NB4 (cell line): ENCODE results near the gene TC2N.

Source experiments
- CTCF ChIP-seq: IDR thresholded peaks from one replicate; pipeline ENCODE4 v1.5.1; 2012; ENCODE audit warnings: low read depth, low read length
- POLR2A ChIP-seq: IDR thresholded peaks from 2 replicates; pipeline ENCODE4 v1.6.1; 2011; ENCODE audit warnings: mild to moderate bottlenecking; ENCODE audit not compliant: insufficient read length; ENCODE audit errors: extremely low read depth
- TF ChIP-seq, protein P1 (sequence below): IDR thresholded peaks from 2 replicates; pipeline ENCODE4 v1.6.1; 2011; ENCODE audit warnings: low read depth, low read length

DNA sequence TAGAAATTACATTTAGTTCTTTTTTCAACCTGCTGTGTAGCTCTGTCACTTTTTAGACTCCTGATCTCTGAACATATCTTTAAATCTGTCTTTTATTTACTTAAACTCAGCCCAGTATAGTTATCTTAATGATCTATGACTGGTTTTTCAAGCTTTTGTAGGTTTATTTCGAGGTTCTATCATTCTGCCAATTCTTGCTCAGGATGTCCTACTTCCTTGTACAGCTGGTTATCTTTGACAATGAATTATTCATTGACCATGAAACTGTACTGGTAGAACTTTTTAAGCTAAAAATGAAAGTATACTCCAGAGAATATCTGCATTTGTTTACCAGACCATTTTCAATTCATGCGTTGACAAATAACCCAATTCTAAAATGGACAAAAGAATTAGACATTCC is 37.8 kb downstream of the TC2N start:
- TF ChIP-seq POLR2A (no peak), CTCF (no peak)
- TF ChIP-seq, protein P1, sequence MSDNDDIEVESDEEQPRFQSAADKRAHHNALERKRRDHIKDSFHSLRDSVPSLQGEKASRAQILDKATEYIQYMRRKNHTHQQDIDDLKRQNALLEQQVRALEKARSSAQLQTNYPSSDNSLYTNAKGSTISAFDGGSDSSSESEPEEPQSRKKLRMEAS, result no peak
